Measurements from ENCODE around the gene EIF3F.
A peak's percentile ranks its signal among the peaks of the same experiment; 100 is the strongest.
"Not testable (repeated sequence)": the region's sequence is repeated elsewhere in the genome, so short reads cannot be mapped to it uniquely, and the experiment has no call there.

Gene EIF3F

DNA sequence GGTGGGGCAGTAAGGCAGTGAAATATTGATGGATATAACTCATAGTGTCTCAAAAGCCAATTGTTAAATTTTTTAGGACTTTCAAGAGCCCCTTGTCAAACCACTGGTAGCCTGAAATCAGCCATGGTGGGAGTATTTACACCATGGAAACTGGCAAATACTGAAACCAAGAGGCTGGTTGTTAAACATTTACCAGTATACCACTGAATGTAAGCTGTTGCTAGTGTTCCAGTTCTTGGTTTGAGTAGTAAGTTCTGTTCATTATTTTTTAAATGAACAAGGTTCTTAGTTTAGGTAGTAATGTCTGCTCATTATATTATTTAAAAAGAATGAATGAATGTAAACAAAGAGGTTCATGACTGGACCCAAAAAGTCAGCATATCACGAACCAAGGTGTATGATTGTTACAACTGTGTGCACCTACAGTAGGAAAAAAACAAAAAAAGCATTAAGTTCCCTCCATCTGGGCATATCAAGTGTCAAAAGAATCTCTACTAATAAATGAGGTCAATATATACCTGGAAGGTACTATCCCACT, 4.5 kb upstream of the EIF3F start:
- H3K4me3 ChIP-seq (ENCODE audit: low read depth, low read length), result no peak overlapping the region
- DNase-seq (ENCODE audit: low read depth), result no peak
- TF ChIP-seq, protein P1, sequence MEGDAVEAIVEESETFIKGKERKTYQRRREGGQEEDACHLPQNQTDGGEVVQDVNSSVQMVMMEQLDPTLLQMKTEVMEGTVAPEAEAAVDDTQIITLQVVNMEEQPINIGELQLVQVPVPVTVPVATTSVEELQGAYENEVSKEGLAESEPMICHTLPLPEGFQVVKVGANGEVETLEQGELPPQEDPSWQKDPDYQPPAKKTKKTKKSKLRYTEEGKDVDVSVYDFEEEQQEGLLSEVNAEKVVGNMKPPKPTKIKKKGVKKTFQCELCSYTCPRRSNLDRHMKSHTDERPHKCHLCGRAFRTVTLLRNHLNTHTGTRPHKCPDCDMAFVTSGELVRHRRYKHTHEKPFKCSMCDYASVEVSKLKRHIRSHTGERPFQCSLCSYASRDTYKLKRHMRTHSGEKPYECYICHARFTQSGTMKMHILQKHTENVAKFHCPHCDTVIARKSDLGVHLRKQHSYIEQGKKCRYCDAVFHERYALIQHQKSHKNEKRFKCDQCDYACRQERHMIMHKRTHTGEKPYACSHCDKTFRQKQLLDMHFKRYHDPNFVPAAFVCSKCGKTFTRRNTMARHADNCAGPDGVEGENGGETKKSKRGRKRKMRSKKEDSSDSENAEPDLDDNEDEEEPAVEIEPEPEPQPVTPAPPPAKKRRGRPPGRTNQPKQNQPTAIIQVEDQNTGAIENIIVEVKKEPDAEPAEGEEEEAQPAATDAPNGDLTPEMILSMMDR (IDR thresholded peaks at IDR 0.05; ENCODE audit: low read depth, low read length, missing control alignments), result no peak
- in situ Hi-C loops (cut with HindIII; ENCODE audit: low sequenced_read_pairs), result no loop called here

DNA sequence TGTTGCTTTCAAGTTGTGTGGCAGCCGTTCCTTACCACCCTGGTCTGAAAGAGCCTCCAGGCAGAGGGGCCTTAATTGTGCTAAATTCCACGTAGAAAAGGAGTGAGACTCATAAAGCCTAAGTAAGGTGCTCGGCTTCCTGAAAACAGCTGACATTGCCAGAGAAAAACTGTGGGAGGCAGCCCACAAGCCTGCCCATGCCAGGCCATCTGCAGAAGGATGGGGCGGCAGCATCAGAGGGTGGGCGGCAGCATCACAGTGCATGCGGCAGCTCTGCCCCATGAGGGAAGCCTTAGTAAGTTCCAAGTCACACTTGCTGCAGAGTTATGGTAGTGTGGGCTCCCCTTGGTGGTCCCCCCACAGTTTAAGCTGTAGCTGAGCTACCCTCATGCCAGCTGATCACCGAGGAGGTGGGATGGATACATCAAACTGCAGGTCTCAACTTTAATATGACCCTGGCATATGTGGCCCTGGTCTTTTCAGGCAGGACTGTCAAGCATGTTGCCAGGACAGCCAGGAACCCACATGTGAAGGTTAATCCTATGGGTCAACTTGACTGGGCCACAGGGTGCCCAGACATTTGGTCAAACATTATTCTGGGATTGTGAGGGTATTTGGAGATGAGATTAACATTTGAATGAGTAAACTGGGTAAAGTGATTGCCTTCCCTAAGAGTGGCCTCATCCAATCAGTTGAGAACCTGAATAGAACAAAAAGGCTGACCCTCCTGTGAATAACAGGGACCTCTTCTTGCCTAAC, 3.1 kb upstream of the EIF3F start:
- no peak for DNase-seq (ENCODE audit: low read depth)
- no peak overlapping the region for H3K4me3 ChIP-seq (ENCODE audit: low read depth, low read length)
- in situ Hi-C loops (cut with HindIII; ENCODE audit: low sequenced_read_pairs), result no loop called here
- TF ChIP-seq, protein P1 (IDR thresholded peaks at IDR 0.05; ENCODE audit: low read depth, low read length, missing control alignments), result no peak

DNA sequence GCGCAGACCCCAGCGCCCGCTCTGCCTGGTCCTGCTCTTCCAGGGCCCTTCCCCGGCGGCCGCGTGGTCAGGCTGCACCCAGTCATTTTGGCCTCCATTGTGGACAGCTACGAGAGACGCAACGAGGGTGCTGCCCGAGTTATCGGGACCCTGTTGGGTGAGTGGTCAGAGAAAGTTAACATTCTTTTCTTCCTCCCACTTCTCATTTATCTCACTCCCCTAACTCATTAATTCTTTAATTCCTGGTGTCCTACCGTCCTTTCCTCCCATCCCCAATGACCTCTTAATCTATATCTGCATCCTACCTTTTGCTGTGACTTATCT, 385 bp downstream of the EIF3F start:
- peak overlapping the region; percentile 89 for H3K4me3 ChIP-seq (ENCODE audit: low read depth, low read length)
- DNase-seq (ENCODE audit: low read depth); in situ Hi-C loops (cut with HindIII; ENCODE audit: low sequenced_read_pairs): not testable (repeated sequence)

DNA sequence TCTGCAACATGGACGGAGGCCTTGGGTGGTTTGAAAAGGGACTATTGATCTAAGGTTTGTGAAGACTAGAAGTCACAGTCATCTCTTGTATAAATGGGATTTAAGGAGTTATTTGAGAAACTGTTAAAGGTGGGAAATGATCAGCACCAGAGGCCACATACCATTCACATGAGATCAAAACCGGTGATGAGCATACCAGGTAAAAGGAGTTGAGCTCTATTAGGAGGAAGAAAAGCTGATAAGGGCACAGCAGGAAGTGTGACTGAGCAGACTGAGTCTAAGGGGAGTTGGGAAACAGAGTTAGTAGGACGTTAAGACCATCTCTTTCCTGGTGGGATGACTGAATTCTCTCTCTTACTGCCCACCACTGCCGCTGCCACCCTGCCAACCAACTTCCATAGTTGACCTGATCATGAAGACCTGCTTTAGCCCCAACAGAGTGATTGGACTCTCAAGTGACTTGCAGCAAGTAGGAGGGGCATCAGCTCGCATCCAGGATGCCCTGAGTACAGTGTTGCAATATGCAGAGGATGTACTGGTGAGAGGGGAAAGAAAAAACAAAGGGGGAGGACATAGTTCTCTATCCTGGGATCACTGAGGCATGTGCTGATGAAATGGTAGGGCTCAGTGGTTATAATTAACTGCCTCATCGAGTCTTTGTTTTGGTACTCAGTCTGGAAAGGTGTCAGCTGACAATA, 7.6 kb downstream of the EIF3F start:
- DNase-seq (ENCODE audit: low read depth), result no peak
- H3K4me3 ChIP-seq (ENCODE audit: low read depth, low read length), result no peak overlapping the region
- TF ChIP-seq, protein P1 (IDR thresholded peaks at IDR 0.05; ENCODE audit: low read depth, low read length, missing control alignments), result no peak
- in situ Hi-C loops (cut with HindIII; ENCODE audit: low sequenced_read_pairs), result no loop called here

DNA sequence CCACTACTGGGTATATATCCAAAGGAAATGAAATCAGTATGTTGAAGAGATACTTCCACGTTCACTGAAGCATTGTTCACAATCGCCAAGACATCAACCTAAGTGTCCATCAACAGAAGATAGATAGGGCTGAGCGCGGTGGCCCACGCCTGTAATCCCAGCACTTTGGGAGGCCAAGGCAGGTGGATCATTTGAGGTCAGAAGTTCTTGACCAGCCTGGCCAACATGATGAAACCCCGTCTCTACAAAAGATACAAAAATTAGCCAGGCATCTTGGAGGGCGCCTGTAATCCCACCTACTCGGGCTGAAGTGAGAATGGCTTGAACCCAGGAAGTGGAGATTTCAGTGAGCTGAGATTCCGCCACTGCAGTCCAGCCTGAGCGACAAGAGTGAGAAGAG, 12.7 kb downstream of the EIF3F start:
- no peak overlapping the region for H3K4me3 ChIP-seq (ENCODE audit: low read depth, low read length)
- in situ Hi-C loops (cut with HindIII; ENCODE audit: low sequenced_read_pairs), result loop anchor here (10.0 kb wide), 1 partner anchor 105 kb away; no protein-coding TSS in a partner anchor
- DNase-seq (ENCODE audit: low read depth), result no peak
- TF ChIP-seq, protein P1 (IDR thresholded peaks at IDR 0.05; ENCODE audit: low read depth, low read length, missing control alignments), result no peak

DNA sequence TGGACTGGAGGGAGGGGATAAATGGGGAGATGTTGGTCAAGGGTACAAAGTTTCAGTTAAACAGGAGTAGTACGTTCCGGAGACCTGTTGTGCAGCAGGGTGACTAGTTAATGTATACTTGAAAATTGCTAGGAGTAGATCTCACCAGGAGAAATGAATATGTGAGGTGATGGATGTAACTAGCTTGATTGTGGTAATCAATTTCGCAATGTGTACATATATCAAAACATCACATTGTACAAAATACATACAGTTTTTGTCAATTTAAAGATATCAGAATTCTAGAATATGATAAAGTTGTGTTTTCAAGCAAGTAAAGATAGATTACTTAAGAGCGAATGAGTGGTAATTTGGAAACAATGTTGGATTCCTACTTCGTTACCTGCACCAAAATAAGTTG, 13.3 kb downstream of the EIF3F start:
- in situ Hi-C loops (cut with HindIII; ENCODE audit: low sequenced_read_pairs), result loop anchor here (10.0 kb wide), 1 partner anchor 104 kb away; no protein-coding TSS in a partner anchor
- DNase-seq (ENCODE audit: low read depth), result no peak
- TF ChIP-seq, protein P1 (IDR thresholded peaks at IDR 0.05; ENCODE audit: low read depth, low read length, missing control alignments), result no peak

DNA sequence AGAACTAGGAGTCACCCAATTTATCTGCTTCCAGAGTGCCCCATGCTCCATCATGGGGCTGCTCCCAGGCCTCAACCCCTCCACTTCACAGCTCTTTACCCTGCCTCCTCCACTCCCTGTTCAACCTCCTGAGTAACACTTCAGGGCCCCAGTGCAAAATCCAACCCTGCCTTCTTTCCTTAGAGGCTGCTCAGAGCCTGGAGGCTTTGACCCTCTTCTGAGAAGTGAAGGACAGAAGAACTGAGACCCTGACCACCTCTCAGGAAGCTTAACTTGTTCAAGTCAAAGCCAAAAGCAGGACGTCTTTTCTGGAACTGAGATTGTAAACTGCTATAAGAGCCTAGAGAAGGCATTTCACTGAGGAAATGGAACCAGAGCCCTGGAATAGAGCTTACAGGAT, 15.5 kb downstream of the EIF3F start:
- in situ Hi-C loops (cut with HindIII; ENCODE audit: low sequenced_read_pairs), result loop anchor here (10.0 kb wide), 1 partner anchor 102 kb away; no protein-coding TSS in a partner anchor
- H3K4me3 ChIP-seq (ENCODE audit: low read depth, low read length), result no peak overlapping the region
- no peak for DNase-seq (ENCODE audit: low read depth)
- TF ChIP-seq, protein P1 (IDR thresholded peaks at IDR 0.05; ENCODE audit: low read depth, low read length, missing control alignments), result no peak

More for the DNA sequence above, 13.3 kb downstream of the EIF3F start:
- H3K4me3 ChIP-seq (ENCODE audit: low read depth, low read length), result no peak overlapping the region

Measured in astrocyte of the cerebellum (primary cell).